Limb (tissue), 2 donors: Measurements from ENCODE around the gene EXOC3L1.

Experiments used
- DNase-seq, 2 donors: peaks; one replicate each; pipeline ENCODE4 v3.0.0-alpha.2; 2016; ENCODE audit errors: extremely low spot score in 2 of 2

The EXOC3L1 gene

DNA sequence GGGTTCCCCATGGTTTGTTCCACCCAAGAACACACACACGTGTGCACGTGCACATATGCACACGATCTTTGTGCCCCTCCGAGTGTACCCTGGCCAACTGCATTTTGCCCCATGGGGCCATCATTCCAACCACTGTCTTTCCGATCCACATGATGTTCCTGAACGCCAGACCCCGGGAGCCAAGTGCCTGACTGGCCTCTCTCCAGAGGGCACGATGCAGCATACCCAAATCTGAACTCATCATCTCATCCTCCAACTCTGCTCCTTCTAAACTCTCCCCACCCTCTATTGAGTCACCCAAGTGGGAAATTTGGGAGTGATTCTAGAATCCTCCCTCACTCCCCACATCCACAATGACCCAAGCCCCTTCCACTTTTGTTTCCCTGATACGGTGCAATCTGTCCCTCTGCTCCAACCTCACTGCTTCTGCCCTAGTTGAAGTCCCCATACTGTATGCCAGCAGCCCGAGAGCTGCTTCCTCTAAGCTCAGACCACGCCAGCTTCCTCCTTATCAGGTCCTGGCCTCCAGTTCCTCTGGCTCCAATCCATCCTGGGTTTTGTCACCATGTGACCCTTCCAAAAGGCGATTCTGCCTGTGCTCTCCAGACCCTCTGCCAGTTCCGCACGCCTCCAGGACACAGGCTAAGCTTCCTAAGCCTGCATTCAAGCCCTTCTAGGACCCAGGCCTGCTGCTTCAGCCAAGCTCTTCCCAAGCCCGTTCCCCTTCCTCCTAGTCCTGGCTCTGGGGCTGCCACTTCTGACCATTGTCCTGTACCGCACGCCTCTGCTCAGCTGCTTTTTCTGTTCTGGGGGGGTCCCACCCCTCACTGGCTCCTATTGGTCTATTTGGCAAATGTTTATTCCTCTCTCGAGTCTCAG, 26.9 kb upstream of the EXOC3L1 start:
- DNase-seq = no peak

DNA sequence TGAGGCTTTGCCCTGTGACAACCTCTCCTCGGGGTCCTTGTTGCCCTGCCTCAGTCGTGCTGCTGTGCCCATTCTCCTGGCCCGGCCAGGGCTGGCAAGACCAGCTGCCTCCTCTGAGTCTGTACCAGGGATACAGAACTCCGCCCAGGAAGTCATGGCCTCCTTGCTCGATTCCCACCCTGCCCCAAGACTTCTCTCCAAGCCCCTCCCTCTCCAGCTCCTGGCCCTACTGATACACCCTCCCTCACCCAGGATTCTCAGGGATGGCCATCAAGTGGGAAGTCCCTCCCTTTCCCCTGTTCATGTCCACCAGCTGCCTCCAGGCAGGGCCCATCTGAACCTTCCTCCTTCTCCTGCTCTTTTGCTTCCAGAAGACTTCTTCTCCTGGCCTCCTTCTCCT, 25.8 kb upstream of the EXOC3L1 start:
- no peak for DNase-seq

DNA sequence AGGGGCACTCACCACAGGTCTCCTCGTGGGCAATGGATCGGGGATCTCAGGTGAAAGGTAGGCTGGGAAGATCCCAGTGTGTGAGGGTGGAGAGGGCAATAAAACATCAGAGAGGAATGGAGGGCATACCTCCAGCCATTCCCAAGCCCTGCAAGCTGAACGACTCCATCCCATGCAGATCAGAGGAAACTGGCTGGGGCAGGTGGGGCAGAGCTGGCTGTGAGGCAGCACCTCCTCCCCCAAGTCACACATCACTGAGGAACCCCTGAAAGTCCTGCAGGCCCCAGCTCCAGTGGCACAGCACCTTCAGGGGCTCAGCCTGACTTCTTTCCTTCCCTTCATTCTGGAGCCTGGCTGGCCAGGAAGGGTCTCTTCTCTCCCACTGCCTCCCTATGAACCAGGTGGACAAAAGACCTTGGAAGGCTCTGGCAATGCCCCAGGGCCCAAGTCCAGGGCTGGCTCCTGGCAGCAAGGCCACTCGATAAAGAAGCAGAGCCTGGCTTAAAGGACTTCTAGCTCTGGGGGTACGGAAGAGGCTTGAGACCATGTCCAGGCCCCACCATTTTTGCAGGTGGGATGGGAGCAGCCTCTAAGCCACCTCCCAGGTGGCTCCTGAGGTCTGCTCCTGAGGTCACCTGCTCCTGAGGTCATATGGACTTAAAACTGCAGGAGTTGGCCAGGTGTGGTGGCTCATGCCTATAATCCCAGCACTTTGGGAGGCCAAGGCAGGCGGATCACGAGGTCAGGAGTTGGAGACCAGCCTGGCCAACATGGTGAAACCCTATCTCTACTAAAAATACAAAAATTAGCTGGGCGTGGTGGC, 23.5 kb upstream of the EXOC3L1 start:
- no peak for DNase-seq

DNA sequence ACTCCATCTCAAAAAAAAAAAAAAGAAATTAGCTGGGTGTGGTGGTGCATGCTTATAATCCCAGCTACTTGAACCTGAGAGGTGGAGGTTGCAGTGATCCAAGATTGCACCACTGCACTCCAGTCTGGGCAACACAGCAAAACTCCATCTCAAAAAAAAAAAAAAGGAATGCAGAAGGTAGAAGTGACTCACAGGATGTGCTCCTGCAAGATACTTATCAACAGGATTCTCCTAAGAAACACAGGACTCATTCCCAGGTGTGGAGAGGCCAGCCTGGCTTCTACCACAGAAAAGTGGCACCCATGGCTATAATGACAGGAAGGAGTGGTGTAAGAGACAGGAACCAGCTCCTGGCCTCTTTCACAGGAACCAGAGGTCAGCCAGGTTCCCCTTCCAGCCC, 22.8 kb upstream of the EXOC3L1 start:
- no peak for DNase-seq

DNA sequence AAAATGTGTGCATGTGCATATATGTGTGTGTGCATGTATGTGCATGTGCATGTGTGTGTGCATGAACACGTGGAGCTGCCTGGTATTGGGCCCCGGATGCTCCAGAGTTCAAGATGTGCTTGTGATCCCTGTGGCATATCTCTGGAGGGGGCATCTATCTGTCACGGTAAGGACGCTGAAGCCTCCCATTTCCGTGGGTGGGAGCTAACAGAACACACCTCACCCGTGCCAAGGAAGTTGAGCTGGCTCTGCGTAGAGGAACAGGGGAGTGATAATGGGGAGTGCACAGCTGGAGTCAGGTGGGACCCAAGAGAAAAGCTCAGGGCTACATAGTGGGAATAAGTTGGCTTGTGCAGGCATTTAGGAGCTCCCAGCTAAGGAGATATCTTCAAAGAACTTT, 21.7 kb upstream of the EXOC3L1 start:
- DNase-seq = no peak

DNA sequence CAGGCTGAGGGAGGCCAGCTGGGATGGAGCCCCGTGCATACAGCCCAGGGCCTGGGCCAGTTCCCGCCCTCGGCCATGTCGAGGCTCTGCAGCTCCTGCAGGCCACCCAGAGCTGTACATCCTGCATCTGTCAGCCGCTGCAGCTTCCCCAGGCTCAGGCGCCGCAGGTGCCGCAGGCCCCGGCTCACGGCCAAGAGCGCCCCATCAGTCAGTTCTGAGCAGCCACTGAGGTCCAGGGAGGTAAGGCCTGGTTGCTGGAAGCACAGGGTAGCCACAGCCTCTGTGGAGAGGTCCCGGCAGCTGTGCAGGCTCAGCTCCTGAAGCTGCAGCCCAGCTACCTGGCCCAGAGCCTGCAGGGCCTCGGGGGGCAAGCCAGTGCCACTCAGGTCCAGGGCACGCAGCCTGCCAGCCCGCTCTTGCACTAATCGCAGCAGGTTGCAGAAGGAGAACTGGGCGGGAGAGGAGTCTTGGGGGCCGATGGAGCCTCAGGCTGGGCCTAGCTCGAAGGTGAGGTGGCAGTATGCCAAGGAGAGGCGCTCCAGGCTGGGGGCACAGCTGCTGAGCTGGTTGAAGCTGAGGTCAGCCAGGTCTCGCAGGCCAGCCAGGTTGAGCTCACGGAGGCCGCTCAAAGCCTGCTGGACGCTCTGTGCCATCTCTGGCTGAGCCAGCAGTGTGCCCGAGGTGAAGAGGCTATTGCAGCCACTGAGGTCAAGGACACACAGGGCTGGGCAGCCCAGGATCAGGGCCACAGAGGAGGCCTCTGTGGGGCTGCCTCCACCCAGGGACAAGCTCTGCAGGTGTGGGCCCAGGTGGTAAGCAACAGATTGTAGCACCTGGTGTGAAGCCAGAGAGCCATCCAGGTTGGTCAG, 20.4 kb upstream of the EXOC3L1 start:
- no peak for DNase-seq

DNA sequence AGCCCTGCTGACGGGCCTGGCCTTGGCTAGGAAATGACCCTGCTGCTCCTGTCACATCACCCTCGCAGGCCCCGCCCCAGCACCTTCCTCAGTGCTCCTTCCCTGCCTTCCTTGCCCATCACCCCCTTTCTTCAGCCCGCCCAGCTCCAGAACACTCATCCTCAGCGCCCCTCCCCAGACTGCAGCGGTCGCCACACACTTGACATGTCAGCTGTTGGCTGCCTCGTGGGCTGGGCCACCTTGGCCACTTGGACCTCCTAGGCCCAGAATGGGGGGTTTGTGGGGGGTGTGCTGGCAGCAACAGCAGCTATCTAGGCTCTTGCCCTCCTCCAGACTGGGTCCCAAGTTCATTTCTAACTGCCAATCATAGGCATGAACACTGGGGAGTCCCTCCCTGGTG, 19.6 kb upstream of the EXOC3L1 start:
- no peak for DNase-seq

DNA sequence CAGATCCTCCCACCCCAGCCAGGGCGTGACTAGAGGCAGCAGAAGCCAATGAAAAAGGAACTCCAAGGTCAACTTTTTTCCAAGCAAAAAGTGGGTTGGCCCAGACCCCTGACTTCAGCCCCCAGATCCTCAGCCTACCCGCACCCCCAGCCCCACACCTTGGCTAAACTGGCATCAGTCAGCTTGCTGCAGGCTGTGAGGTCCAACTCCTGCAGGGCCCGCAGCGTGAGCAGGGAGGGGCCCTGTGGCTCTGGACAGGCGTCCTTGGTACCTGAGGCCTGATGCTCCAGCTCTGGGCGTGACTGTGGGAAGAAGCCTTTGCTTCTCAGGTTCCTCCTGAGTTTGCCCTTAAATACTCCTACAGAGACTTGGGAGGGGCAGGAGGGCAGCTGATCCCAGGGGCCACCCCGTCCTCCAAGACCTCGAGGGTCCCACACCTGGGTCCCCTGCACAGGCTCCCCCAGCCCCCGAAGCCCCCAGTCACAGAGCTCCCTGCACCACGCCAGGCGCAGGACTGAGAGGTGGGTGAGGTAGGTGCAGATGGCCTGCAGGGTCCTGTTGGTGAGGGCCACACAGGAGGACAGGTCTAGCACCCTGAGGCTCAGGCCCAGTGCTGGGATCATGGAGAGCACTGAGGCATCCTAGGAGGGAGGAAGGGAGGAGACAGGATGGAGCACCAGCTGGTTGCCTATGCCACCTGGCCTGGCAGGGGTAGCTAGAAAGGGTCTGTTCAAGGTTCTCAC, 18.4 kb upstream of the EXOC3L1 start:
- no peak for DNase-seq

DNA sequence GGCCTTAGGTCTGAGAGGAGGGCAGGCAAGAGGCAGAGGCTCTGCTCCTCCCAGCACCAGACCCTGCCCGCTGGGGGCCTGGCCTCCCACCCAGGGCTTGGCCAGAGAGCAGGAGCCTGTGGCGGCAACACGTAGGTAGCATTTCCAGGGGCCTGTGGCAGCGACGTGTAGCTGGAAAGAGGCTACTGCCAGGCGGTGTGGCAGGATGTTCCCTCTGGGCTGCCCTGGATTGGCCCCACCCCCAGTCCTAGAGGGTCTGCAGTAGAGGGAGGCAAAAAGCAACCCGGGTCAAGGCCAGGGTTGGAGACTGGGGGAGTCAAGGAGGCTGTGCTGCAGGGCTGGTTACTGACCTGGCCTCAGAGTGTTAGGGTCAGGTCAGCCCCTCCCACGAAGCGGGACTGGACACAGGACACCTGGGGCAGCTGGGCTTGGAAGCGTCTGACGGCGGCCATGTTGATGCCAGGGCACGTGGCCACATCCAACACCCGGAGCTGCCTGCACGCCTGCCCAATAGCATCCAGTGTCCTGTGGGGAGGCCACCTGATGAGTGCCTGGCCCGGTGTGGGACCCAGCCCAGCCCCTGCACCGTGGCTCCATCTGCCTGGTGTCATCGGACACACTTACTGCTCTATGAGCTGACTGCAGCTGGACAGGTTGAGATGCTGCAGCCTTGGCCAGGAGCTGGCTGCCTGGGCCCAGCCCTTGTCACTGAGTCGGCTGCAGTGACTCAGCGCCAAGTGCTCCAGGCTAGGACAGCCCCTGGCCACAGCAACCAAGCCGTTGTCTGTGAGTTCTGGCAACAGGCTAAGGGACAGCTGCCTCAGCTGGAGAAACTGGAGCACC, 17.5 kb upstream of the EXOC3L1 start:
- no peak for DNase-seq

DNA sequence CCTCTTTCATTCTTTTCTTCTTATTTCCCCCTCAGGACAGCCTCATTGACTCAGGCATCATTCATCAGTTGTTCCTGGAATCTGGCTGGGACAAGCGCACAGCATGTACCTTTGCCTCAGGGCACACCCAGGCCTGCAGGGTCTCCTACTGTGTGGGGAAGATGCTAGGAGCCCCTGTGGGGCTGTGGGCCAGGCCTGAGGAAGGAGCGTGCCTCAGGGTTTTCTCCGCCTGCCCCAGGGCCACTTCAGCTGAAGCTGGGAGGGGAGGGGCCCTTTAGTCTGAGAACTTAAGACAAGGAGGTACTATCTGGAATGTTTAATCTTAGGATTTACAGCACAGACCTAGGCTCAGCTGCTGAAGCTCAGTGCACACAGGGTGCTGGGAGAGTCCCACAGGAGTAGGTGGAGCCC, 16.9 kb upstream of the EXOC3L1 start:
- DNase-seq = no peak

DNA sequence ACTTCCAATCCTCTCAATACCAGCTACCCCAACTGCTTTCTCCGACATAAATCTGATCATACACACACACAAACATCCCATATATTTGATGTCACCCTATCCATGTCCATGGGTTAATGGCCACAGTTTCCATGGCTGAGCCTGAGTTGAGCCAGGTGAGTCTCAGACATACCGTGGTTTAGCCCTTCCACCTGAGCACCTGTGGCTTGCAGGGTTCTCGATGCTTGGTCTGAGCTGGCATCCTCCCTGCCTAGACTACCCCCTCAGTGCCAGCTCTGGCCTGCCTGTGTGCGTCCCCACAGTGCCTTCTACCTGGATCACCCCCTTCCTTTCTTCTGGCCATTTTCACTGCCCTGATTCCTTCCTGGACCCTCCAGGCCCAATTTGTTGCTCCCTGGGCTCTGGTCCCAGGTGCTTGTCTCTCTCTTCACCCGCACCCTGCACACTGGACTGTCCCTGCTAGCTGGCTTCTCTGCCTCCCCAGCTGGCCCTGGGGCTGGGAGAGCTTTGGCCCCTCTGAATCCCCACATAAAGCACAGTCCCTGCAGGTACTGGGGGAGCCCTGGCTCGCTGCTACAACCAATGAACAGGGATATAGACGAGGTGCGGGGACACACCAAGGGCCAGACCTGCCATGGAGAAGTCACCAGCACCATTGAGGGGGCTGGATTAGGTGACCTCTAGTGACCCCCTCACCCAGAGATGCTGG, 16.3 kb upstream of the EXOC3L1 start:
- DNase-seq = no peak

DNA sequence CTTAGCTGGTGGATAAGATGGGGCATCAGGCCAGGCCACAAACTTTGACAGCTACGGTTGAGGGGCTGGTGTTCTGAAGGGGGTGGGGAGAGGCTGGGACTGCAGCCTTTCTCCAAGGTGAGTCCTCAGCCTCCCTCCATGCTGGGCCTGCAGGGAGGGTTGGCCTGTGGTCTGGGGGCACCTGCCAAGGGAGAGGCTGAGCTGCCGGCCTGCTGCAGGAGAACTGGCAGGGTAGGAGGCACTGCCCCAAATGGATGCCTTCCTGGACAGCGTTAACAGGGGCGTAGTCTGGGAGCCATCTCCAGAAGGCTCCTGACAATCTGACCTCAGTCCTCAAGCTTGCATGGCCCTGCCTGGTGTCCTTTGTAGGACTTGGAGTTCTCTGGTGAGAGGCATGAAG, 14.1 kb upstream of the EXOC3L1 start:
- DNase-seq = no peak

DNA sequence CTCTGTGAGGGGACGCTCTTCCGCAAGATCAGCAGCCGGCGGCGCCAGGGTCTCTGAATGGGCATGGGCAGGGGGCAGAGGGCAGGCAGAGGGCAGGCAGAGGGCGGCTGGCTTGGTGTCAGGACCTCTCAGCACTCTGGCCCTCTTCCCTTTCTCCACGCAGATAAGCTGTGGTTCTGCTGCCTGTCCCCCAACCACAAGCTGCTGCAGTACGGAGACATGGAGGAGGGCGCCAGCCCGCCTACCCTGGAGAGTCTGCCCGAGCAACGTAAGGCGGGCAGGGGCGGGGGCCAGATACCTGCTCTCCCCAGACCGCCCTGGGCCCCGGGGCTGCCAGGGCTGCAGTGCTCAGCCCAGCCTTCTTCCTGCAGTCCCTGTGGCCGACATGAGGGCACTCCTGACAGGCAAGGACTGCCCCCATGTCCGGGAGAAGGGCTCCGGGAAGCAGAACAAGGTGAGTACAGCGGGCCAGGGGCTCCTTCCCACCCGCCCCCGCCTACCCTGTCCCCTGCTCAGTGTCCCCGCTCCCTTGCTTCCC, 13.1 kb upstream of the EXOC3L1 start:
- DNase-seq = no peak

DNA sequence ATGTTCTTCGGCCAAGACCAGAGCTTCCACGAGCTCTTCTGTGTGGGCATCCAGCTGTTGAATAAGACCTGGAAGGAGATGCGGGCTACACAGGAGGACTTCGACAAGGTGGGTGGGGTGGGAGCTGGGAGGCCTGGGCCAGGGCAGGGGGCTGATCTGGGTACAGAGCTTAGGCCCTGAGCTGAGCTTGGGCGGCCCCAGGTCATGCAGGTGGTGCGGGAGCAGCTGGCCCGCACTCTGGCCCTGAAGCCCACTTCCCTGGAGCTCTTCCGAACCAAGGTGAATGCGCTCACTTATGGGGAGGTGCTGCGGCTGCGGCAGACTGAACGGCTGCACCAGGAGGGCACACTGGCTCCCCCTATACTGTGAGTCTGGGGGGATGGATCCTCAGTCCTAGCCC, 12.5 kb upstream of the EXOC3L1 start:
- no peak for DNase-seq

DNA sequence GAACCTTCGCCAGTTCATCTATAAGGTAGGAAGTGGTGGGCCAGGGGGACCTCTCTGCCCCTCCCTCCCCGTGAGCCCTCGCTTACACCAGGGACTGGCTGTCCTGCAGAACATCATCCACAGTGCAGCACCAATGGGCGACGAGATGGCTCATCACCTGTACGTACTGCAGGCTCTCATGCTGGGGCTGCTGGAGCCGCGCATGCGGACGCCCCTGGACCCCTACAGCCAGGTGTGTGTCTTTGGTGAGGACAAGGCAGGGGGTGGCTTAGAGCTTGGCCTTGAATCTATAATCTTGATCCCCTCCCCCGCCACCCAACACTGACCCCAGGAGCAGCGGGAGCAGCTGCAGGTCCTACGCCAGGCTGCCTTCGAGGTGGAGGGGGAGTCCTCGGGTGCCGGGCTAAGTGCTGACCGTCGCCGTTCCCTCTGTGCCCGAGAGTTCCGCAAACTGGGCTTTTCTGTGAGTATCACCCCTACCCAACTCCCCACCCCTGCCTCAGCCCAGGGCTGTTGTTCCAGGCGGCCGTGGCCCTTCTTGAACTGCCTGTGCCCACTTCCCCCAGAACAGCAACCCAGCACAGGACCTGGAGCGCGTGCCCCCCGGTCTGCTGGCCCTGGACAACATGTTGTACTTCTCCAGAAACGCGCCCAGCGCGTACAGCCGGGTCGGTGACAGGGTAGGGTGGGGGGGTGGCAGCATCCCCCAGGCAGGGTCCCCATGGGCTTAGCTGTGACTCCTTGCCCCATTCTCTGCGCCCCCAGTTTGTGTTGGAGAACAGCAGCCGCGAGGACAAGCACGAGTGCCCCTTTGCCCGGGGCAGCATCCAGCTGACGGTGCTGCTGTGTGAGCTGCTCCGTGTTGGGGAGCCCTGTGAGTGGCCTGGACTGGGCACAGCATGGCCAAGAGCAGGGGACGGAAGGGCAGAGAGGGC, 11.7 kb upstream of the EXOC3L1 start:
- DNase-seq = no peak

DNA sequence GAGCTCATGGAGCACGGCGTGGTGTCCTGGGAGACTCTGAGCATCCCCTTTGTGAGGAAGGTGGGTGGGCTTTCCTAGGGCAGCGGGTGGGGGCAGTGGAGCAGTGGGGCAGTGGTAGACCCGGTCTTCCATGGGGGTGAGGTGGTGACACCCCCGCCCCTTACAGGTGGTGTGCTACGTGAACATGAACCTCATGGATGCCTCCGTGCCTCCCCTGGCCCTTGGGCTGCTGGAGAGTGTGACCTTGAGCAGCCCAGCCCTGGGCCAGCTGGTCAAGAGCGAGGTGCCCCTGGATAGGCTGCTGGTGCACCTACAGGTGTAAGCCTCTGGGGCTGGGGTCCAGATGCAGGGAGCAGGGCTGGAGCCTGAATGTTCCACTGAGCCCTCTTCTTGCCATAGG, 10.6 kb upstream of the EXOC3L1 start:
- no peak for DNase-seq

DNA sequence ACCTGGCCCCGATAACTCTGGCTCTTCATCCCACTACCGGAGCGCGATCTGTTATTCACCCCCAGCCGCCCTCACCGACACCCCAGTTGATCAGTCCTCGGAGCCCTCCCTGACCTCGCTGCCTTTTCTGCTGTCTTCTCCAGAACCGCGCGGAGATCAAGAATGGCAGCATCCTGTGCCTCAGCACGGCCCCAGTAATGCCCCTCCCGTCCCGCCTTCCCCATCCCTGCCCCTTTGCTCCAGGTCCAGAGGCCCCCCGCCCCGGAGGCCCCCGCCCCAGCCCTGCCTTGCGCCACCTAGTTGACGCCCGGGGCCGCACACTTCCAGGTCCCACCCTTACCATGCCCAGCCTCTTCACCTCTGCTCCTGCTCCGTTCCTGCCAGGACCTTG, 9.9 kb upstream of the EXOC3L1 start:
- DNase-seq = no peak
